Stimulated activated naive CD8-positive, alpha-beta T cell treated with anti-CD3 and anti-CD28 coated beads, Interleukin-15, amount 100 ng/mL, for 72 hours (primary cell): ENCODE measurements around the gene RELN.
"Not testable (repeated sequence)": the region's sequence is repeated elsewhere in the genome, so short reads cannot be mapped to it uniquely, and the experiment has no call there.

Experiments used
- ATAC-seq: fragments of 150-1000 bp; cut with Tn5 transposase; 2 replicates; pipeline ENCODE4 v1.10.0; 2021; ENCODE audit warnings: mild to moderate bottlenecking, moderate library complexity
- DNase-seq, 2 donors: peaks; one replicate each; pipeline ENCODE4 v3.0.0; 2021 to 2022
- H3K27ac Mint-ChIP-seq, 2 donors: one replicate each; pipeline ENCODE4 v1.8.0; 2022; ENCODE audit warnings: mild to moderate bottlenecking in 2 of 2, mixed read lengths in 2 of 2, moderate library complexity in 2 of 2
- H3K27me3 Mint-ChIP-seq: one replicate; pipeline ENCODE4 v1.8.0; 2022; ENCODE audit warnings: mixed read lengths
- H3K4me1 Mint-ChIP-seq: one replicate; pipeline ENCODE4 v1.8.0; 2022; ENCODE audit warnings: mild to moderate bottlenecking, mixed read lengths
- H3K4me3 Mint-ChIP-seq, 2 donors: one replicate each; pipeline ENCODE4 v1.8.0; 2022; ENCODE audit warnings: mild to moderate bottlenecking in 2 of 2, mixed read lengths in 2 of 2, moderate library complexity in 1 of 2
- H3K9me3 Mint-ChIP-seq, 2 donors: one replicate each; pipeline ENCODE4 v1.8.0; 2022; ENCODE audit warnings: mixed read lengths in 2 of 2

Gene RELN

DNA sequence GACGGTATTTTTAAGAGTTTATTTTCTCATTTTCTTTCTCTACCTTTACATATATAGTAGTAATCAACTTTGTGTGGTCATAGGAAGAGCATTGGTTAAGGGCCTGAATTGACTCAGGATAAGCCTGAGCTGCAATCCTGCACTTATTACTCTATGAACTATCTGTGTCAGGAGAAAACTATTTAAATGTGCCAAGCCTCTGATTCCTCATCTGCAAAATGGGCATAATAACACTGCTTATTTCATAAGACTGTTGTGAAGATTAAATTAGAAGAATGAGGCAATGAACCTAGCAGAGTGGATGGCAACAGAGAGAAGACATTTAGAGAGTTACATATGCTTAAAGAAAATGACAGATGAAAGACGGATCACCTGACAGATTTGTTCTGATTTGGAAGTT is 175.5 kb downstream of the RELN start:
- DNase-seq (no peak), ATAC-seq (no peak)
- H3K4me1 Mint-ChIP-seq: peaks cover 21% of the 10 kb centered on the region
- H3K27ac Mint-ChIP-seq: no peak overlapping the region
- H3K27me3 Mint-ChIP-seq: no peaks in the 10 kb centered on the region
- no peaks in the 10 kb centered on the region for H3K9me3 Mint-ChIP-seq
- no peak overlapping the region for H3K4me3 Mint-ChIP-seq

DNA sequence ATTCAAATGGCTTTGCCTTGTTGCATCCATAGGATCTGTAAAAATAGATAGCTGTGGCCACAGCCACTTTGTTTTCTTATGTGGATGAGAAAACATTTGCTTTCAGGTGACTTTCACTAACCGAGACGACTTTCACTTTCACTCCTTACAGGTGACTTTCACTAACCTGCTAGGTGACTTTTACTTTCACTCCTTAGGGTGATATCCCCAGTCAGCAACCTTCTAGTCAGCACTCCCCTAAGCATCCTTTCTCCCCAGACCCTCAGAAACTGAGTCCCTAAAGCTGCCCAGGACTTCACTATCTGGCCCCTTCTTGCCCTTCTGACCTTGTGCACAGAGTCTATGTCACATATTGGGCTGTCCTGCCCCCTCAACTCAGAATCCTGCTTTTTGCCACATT is 177.5 kb downstream of the RELN start:
- no peaks in the 10 kb centered on the region for H3K9me3 Mint-ChIP-seq
- peaks cover 22% of the 10 kb centered on the region for H3K4me1 Mint-ChIP-seq
- no peaks in the 10 kb centered on the region for H3K27me3 Mint-ChIP-seq
- DNase-seq (peak in 1 of 2 donors; percentile 1), ATAC-seq (peak; percentile 80)
- no peak overlapping the region for H3K27ac Mint-ChIP-seq
- peak overlapping the region in 1 of 2 donors; percentile 11 for H3K4me3 Mint-ChIP-seq

DNA sequence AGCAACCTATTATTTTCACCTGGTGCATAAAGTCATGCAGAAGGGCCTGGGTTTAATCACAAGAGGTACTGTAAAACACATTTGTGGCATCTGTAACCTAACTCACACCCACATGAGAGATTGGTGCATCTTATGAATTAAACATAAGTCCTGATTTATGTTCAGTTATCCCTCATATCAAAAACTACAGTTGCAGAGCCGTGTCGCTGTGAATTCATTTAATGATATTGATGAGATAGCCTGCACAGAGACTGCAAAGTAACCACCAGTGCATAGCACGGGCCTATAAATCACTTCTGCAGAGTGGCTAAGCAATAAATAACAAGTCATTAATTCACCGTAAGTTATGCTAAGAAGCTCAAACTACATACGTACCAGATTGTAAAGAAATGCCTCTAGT is 178.2 kb downstream of the RELN start:
- DNase-seq: no peak

DNA sequence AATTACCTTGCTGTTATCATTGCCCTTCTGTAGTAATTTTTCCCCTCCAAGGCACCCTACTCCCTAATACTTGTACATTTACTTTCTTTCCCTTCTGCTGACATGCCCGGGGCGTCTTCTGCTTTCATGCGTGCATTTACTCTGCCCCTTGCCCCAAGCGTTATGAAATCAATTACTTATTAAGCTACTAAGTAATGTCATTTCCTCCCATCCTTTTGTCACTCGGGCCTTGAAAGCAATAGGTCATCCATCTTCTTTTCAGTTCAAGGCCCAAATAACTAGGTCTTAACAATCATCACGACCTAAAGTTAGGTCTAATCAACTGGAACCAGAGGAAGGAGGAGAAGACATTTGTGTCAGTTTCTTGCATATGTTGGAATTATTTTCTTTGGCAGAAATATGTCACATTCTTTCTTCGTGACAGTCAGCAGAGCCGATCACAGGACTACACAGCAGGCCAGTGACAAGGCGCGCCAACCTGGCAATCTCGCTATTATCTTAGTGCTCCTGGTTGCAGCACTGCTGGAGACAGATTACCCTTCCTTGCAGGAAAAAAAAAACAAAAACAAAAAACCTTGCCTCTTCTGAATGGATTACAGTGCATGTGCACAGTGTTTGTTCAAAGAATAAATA is 179.2 kb downstream of the RELN start:
- H3K9me3 Mint-ChIP-seq: no peaks in the 10 kb centered on the region
- H3K27me3 Mint-ChIP-seq: no peaks in the 10 kb centered on the region
- ATAC-seq (no peak), DNase-seq (no peak)
- no peak overlapping the region for H3K4me3 Mint-ChIP-seq
- no peak overlapping the region for H3K27ac Mint-ChIP-seq
- peaks cover 22% of the 10 kb centered on the region for H3K4me1 Mint-ChIP-seq

More for the DNA sequence above, 178.2 kb downstream of the RELN start:
- Mint-ChIP-seq H3K4me3 (no peak overlapping the region), H3K27me3 (no peaks in the 10 kb centered on the region), H3K9me3 (no peaks in the 10 kb centered on the region), H3K27ac (no peak overlapping the region), H3K4me1 (peaks cover 22% of the 10 kb centered on the region)
- no peak for ATAC-seq

DNA sequence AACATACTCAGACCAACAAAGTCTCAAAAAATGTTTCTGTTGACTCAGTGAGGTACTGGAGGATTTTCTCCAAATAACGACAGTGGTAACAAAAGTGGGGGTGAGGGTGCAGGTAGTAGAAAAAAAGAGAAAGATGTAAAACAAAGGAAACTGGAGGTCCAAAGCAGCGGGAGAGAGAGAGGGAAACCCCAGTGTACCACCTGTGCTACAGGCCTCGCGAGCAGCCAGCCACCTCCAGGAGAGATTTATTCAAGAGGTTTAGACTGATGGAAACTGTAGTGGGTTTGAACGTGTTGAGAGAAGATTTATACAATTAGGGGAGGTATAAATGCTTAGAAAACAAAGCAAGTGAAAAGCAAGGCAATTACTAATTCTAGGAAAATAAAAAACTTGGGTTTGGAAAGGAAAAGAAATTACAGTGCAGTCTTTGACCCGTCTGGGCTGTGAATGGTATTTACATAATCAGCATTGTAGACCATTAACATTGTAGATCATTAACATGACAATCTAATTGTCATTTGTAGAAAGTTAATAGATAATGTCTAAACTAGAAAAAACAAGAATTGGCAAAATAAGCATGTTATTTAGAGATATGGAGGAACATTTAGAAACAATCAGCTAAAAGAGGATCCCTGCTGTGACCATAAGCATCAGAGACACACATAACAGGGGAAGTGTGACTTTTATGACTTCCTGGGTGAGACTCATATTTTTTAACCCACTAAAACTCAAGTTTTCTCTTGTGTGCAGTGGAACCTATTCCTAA is 180.0 kb downstream of the RELN start:
- H3K27me3 Mint-ChIP-seq: no peaks in the 10 kb centered on the region
- H3K4me3 Mint-ChIP-seq: no peak overlapping the region
- DNase-seq (no peak), ATAC-seq (no peak)
- H3K4me1 Mint-ChIP-seq: peaks cover 22% of the 10 kb centered on the region
- H3K27ac Mint-ChIP-seq: no peak overlapping the region
- H3K9me3 Mint-ChIP-seq: no peaks in the 10 kb centered on the region

DNA sequence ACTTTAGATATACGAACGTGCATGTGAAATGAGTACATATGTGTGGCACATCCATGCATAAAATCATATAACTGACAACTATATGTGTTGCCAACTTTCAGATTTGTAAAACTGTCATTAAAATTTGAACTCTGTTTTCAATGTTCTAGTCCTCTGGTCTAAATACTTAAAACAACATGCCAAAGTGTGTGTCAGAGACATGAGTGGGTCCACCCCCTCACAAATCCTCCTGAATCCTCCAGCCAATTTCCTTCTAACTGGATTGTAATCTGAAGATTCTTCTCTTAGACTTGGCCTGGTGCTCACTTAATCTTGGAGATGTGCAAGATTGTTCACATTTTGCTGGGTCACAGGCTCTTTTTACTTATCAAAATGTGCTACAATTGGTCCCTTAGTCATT is 184.1 kb downstream of the RELN start:
- H3K27me3 Mint-ChIP-seq: no peaks in the 10 kb centered on the region
- DNase-seq: no peak
- no peak overlapping the region for H3K4me3 Mint-ChIP-seq
- no peak overlapping the region for H3K27ac Mint-ChIP-seq
- H3K9me3 Mint-ChIP-seq: no peaks in the 10 kb centered on the region
- ATAC-seq: no peak
- H3K4me1 Mint-ChIP-seq: peaks cover 13% of the 10 kb centered on the region

DNA sequence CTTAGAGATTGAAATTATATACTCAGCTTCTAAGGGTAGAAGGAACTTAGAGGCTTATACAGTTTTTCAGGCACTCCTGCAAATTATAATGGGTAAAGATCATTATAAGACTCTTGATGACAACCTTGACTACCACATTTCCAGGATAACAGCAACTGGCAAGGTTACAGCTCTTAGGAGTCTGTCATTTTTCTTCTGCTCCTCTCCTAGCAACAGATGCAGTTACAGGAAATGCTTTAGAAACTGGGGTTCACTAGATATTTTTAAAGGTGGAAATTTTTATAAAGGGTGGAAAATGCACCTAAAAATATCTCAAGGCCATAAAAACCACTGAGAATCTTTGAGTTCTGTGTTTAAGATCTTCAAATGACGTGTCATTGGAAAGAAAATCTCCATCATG is 185.8 kb downstream of the RELN start:
- no peak for DNase-seq
- Mint-ChIP-seq H3K4me3 (no peak overlapping the region), H3K27me3 (no peaks in the 10 kb centered on the region), H3K4me1 (no peaks in the 10 kb centered on the region), H3K27ac (no peak overlapping the region), H3K9me3 (no peaks in the 10 kb centered on the region)
- no peak for ATAC-seq

DNA sequence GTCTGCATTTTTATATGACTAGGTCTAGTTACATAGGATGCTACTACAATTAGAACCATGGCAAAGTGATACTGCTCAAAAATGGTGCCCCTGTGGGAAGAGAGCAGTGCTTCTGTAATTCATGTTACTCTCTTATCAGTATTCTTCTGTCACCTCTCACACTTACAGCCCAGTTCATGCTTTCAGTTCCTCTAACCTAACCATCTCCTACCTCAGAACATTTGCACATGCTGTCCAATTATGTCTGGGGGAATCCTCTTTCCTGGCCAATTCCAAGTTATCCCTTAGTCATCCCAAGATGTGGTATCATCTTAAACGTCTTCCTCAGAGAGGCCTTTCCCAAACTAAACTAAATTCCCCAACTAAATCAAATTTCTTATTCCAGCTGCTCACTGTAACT is 190.2 kb downstream of the RELN start:
- Mint-ChIP-seq H3K27me3 (no peaks in the 10 kb centered on the region), H3K4me1 (no peaks in the 10 kb centered on the region), H3K27ac (no peak overlapping the region), H3K9me3 (no peaks in the 10 kb centered on the region), H3K4me3 (no peak overlapping the region)
- no peak for DNase-seq
- no peak for ATAC-seq

DNA sequence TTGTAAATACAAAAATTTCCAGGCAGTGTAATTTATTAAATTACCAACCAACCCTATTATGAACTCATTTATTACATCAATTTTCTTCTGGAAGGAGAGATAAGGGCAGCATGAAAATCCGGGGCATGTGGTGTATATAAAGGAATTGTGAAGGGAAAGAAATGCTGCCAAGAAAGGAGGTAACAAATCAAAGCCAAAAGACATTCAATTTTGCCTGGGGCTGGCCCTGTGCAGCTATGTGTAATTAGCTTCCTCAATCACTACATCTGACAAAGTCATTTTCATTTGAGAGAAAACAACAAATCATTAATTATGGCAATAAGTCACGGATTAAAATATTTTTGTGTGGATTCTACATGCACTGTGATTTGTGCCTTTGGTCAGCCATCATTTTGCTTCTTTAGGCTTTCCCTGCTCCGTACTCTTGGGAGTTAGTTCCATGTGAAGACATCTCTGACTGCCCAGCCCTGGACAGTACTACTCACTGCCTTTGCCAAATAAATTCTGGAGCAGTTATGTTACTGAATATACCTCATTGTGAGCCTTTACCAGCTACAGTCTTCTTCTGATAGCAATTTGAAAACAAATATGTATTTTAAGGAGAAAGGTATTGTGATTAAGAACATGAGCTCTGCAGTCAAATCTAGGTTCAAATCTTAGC is 191.7 kb downstream of the RELN start:
- no peaks in the 10 kb centered on the region for H3K9me3 Mint-ChIP-seq
- no peaks in the 10 kb centered on the region for H3K27me3 Mint-ChIP-seq
- ATAC-seq: no peak
- H3K4me3 Mint-ChIP-seq: no peak overlapping the region
- no peaks in the 10 kb centered on the region for H3K4me1 Mint-ChIP-seq
- no peak overlapping the region for H3K27ac Mint-ChIP-seq
- no peak for DNase-seq

DNA sequence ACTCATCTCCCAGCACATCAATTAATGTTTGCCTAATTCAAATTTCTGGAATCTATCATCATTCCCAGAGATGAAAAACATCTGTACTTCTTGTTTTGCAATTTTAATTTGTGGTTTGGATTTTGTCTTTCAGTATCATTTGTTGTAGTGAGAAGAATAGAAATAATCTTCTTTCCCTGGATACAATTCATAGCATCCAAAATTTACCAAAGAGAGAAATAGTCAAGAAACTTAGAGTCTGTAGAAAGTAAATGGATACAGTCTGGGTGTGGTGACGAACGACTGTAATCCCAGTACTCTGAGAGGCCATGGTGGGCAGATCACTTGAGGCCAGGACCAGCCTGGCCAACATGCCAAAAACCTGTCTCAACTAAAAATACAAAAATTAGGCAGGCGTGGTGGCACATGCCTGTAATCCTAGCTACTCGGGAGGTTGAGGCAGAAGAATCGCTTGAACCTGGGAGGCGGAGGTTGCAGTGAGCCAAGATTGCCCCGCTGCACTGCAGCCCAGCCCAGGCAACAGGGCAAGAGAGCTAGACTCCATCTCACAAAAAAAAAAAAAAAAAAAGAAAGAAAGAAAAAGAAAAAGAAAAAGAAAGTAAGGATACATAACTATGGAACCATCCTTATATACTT is 193.0 kb downstream of the RELN start:
- ATAC-seq (no peak), DNase-seq (no peak)
- H3K4me3 Mint-ChIP-seq: no peak overlapping the region

DNA sequence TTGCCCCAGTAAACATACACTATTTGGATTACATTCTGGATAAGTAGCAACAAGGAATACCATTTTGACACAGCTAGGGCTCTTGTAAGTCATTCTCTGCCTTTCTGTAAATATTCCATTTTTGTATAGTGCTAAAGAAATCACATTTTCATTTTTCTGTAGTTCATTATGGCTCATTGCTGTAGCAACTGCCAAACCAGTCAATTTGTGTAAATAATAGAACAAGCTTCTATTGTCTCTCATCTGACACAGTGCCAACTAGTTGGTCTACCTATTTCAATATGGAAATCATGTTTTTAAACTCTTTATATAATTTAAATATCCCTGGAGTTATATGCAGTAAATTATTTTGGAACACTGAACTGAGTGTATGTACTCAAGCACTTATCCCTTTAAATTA is 193.7 kb downstream of the RELN start:
- H3K4me3 Mint-ChIP-seq: no peak overlapping the region
- no peak overlapping the region for H3K27ac Mint-ChIP-seq
- ATAC-seq (no peak), DNase-seq (no peak)
- H3K9me3 Mint-ChIP-seq: no peaks in the 10 kb centered on the region
- H3K4me1 Mint-ChIP-seq: no peaks in the 10 kb centered on the region
- no peaks in the 10 kb centered on the region for H3K27me3 Mint-ChIP-seq

More for the DNA sequence above, 193.0 kb downstream of the RELN start:
- no peaks in the 10 kb centered on the region for H3K4me1 Mint-ChIP-seq
- H3K27ac Mint-ChIP-seq: no peak overlapping the region
- H3K27me3 Mint-ChIP-seq: no peaks in the 10 kb centered on the region
- no peaks in the 10 kb centered on the region for H3K9me3 Mint-ChIP-seq

DNA sequence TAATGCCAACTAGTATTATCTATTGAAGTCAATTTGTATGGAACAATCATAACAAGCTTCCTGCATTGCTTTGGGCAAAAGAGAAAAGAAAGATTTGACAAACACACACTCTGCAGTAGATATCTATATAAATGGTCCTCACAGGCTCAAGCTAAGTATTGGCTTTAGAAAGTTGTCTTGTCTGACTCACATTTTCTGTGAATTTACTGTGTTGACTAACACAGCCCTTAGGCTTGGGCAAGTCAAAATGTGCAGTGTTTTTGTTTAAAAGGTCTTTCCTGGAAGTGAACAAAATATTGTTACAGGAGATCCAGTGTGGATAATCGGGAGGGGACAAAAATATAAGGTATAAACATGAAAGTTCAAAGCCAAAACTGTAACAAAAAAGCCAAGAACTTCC is 194.4 kb downstream of the RELN start:
- no peak for ATAC-seq
- no peaks in the 10 kb centered on the region for H3K9me3 Mint-ChIP-seq
- no peak for DNase-seq
- H3K27ac Mint-ChIP-seq: no peak overlapping the region
- H3K27me3 Mint-ChIP-seq: no peaks in the 10 kb centered on the region
- H3K4me3 Mint-ChIP-seq: no peak overlapping the region
- H3K4me1 Mint-ChIP-seq: no peaks in the 10 kb centered on the region

DNA sequence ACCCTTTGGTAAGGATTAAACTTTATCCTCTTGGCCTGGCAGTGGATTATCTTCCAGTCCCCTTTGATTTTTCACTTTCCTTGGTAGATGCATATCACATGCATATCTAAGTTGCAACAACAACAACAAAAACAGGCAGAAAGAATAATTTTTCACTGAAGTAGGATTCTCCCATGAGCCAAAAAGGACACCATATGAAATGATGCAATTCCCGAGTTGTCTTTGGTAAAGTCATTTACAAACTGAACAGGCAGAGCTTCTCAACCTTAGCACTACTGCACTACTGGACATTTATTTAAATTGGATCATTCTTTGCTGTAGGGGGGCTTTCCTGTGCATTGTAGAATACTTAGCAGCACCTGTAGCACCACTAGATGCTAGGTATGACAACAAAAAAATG is 195.0 kb downstream of the RELN start:
- no peak overlapping the region for H3K4me3 Mint-ChIP-seq
- no peaks in the 10 kb centered on the region for H3K27me3 Mint-ChIP-seq
- DNase-seq: no peak
- no peak overlapping the region for H3K27ac Mint-ChIP-seq
- no peaks in the 10 kb centered on the region for H3K4me1 Mint-ChIP-seq
- no peak for ATAC-seq
- no peaks in the 10 kb centered on the region for H3K9me3 Mint-ChIP-seq

DNA sequence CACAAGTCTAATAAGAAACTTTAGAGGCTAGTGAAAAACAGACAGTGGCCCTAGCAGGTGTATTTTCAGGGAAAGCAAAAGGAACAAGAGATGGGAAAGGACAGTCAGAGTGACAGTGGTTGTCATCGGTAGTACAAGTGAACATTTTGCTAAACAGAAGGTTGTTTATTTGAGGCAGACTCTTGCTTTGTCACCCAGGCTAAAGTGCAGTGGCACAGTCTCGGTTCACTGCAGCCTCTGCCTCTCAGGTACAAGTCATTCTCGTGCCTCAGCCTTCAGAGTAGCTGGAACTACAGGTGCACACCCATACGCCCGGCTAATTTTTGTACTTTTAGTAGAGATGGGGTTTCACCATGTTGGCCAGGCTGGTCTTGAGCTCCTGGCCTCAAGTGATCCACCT is 195.8 kb downstream of the RELN start:
- no peak for ATAC-seq

DNA sequence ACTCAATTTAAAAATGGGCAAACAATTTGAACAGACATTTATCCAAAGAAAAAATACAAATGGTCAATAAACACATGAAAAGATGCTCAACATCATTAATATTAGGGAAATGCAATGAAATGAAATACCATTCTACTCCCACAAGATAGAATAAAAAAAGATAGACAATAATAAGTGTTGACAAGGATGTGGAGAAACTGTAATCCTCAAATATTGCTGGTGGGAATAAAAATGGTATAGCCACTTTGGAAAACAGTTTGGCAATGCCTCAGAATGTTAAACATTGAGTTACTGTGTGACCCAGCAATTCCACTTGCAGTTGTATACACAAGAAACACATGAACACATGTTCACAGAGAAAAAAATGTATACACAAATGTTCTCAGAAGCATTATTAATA is 197.6 kb downstream of the RELN start:
- H3K27ac Mint-ChIP-seq: no peak overlapping the region
- DNase-seq (no peak), ATAC-seq (no peak)
- H3K4me3 Mint-ChIP-seq: no peak overlapping the region
- H3K9me3 Mint-ChIP-seq: peaks cover 7 to 8% of the 10 kb centered on the region in 2 donors
- no peaks in the 10 kb centered on the region for H3K27me3 Mint-ChIP-seq
- no peaks in the 10 kb centered on the region for H3K4me1 Mint-ChIP-seq

More for the DNA sequence above, 195.8 kb downstream of the RELN start:
- H3K4me3 Mint-ChIP-seq: no peak overlapping the region
- DNase-seq: no peak
- no peak overlapping the region for H3K27ac Mint-ChIP-seq
- H3K4me1 Mint-ChIP-seq: no peaks in the 10 kb centered on the region
- H3K9me3 Mint-ChIP-seq: no peaks in the 10 kb centered on the region
- no peaks in the 10 kb centered on the region for H3K27me3 Mint-ChIP-seq

DNA sequence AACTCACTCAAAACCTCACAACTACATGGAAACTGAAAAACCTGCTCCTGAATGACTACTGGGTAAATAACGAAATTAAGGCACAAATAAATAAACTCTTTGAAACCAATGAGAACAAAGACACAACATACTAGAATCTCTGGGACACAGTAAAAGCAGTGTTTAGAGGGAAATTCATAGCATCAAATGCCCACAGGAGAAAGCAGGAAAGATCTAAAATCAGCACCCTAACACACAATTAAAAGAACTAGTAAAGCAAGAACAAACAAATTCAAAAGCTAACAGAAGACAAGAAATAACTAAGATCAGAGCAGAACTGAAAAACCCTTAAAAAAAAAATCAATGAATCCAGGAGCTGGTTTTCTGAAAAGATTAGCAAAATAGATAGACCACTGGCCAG is 202.4 kb downstream of the RELN start:
- not testable (repeated sequence) for DNase-seq, H3K4me3 Mint-ChIP-seq, H3K27me3 Mint-ChIP-seq, H3K4me1 Mint-ChIP-seq, H3K27ac Mint-ChIP-seq, ATAC-seq
- peaks cover 8 to 12% of the 10 kb centered on the region in 2 donors for H3K9me3 Mint-ChIP-seq
